ENCODE data around the gene VPS37C.

The VPS37C gene

GRCh38 chr11:61117168-61117520 is 44.1 kb downstream of the VPS37C start:
- no peak overlapping the region for H3K4me3 ChIP-seq (ENCODE audit: low read length in 2 of 2)
- peaks cover 14% of the 10 kb centered on the region for H3K4me1 ChIP-seq (ENCODE audit: control insufficient read depth, insufficient read depth, low read length)
- H3K27ac ChIP-seq (ENCODE audit: low read length), result no peak overlapping the region
- H3K27me3 ChIP-seq (ENCODE audit: control insufficient read depth in 1 of 2, insufficient read depth in 2 of 2, low read length in 2 of 2), result no peaks in the 10 kb centered on the region
- H3K9ac ChIP-seq (ENCODE audit: low read length in 2 of 2), result no peak overlapping the region
- no peaks in the 10 kb centered on the region for H3K9me3 ChIP-seq (ENCODE audit: control insufficient read depth in 2 of 2, low read length in 2 of 2)
- H3K36me3 ChIP-seq (ENCODE audit: control insufficient read depth in 2 of 2, insufficient read depth in 2 of 2, low read length in 2 of 2), result no peaks in the 10 kb centered on the region

GRCh38 chr11:61116426-61117167 is 44.6 kb downstream of the VPS37C start:
- Histone ChIP-seq H3K9ac (ENCODE audit: low read length in 2 of 2) (no peak overlapping the region), H3K27ac (ENCODE audit: low read length) (no peak overlapping the region), H3K4me3 (ENCODE audit: low read length in 2 of 2) (no peak overlapping the region), H3K4me1 (ENCODE audit: control insufficient read depth, insufficient read depth, low read length) (peaks cover 14% of the 10 kb centered on the region), H3K9me3 (ENCODE audit: control insufficient read depth in 2 of 2, low read length in 2 of 2) (no peaks in the 10 kb centered on the region), H3K36me3 (ENCODE audit: control insufficient read depth in 2 of 2, insufficient read depth in 2 of 2, low read length in 2 of 2) (no peaks in the 10 kb centered on the region), H3K27me3 (ENCODE audit: control insufficient read depth in 1 of 2, insufficient read depth in 2 of 2, low read length in 2 of 2) (no peaks in the 10 kb centered on the region)

- H3K36me3 ChIP-seq (ENCODE audit: control insufficient read depth in 2 of 2, insufficient read depth in 2 of 2, low read length in 2 of 2), result no peaks in the 10 kb centered on the region
- H3K4me1 ChIP-seq (ENCODE audit: control insufficient read depth, insufficient read depth, low read length), result peaks cover 5% of the 10 kb centered on the region
- no peaks in the 10 kb centered on the region for H3K9me3 ChIP-seq (ENCODE audit: control insufficient read depth in 2 of 2, low read length in 2 of 2)
- H3K9ac ChIP-seq (ENCODE audit: low read length in 2 of 2), result no peak overlapping the region
- no peak overlapping the region for H3K27ac ChIP-seq (ENCODE audit: low read length)
- H3K27me3 ChIP-seq (ENCODE audit: control insufficient read depth in 1 of 2, insufficient read depth in 2 of 2, low read length in 2 of 2), result no peaks in the 10 kb centered on the region
- no peak overlapping the region for H3K4me3 ChIP-seq (ENCODE audit: low read length in 2 of 2)
These were observed 45.6 kb downstream of the VPS37C start for GRCh38 chr11:61115498-61116224.

- H3K9me3 ChIP-seq (ENCODE audit: control insufficient read depth in 2 of 2, low read length in 2 of 2), result no peaks in the 10 kb centered on the region
- no peaks in the 10 kb centered on the region for H3K4me1 ChIP-seq (ENCODE audit: control insufficient read depth, insufficient read depth, low read length)
- H3K27ac ChIP-seq (ENCODE audit: low read length), result no peak overlapping the region
- H3K9ac ChIP-seq (ENCODE audit: low read length in 2 of 2), result no peak overlapping the region
- no peaks in the 10 kb centered on the region for H3K27me3 ChIP-seq (ENCODE audit: control insufficient read depth in 1 of 2, insufficient read depth in 2 of 2, low read length in 2 of 2)
- no peak overlapping the region for H3K4me3 ChIP-seq (ENCODE audit: low read length in 2 of 2)
- H3K36me3 ChIP-seq (ENCODE audit: control insufficient read depth in 2 of 2, insufficient read depth in 2 of 2, low read length in 2 of 2), result no peaks in the 10 kb centered on the region
These were observed 46.3 kb downstream of the VPS37C start for GRCh38 chr11:61114913-61115312.

GRCh38 chr11:61113201-61113600 is 48.0 kb downstream of the VPS37C start:
- H3K4me3 ChIP-seq (ENCODE audit: low read length in 2 of 2), result no peak overlapping the region
- no peaks in the 10 kb centered on the region for H3K9me3 ChIP-seq (ENCODE audit: control insufficient read depth in 2 of 2, low read length in 2 of 2)
- no peaks in the 10 kb centered on the region for H3K36me3 ChIP-seq (ENCODE audit: control insufficient read depth in 2 of 2, insufficient read depth in 2 of 2, low read length in 2 of 2)
- no peaks in the 10 kb centered on the region for H3K27me3 ChIP-seq (ENCODE audit: control insufficient read depth in 1 of 2, insufficient read depth in 2 of 2, low read length in 2 of 2)
- no peak overlapping the region for H3K27ac ChIP-seq (ENCODE audit: low read length)
- no peak overlapping the region for H3K9ac ChIP-seq (ENCODE audit: low read length in 2 of 2)
- H3K4me1 ChIP-seq (ENCODE audit: control insufficient read depth, insufficient read depth, low read length), result no peaks in the 10 kb centered on the region

GRCh38 chr11:61112575-61112974 is 48.7 kb downstream of the VPS37C start:
- Histone ChIP-seq H3K4me1 (ENCODE audit: control insufficient read depth, insufficient read depth, low read length) (no peaks in the 10 kb centered on the region), H3K36me3 (ENCODE audit: control insufficient read depth in 2 of 2, insufficient read depth in 2 of 2, low read length in 2 of 2) (no peaks in the 10 kb centered on the region), H3K4me3 (ENCODE audit: low read length in 2 of 2) (no peak overlapping the region), H3K9ac (ENCODE audit: low read length in 2 of 2) (no peak overlapping the region), H3K9me3 (ENCODE audit: control insufficient read depth in 2 of 2, low read length in 2 of 2) (no peaks in the 10 kb centered on the region), H3K27me3 (ENCODE audit: control insufficient read depth in 1 of 2, insufficient read depth in 2 of 2, low read length in 2 of 2) (no peaks in the 10 kb centered on the region), H3K27ac (ENCODE audit: low read length) (no peak overlapping the region)

GRCh38 chr11:61111786-61112517 is 49.3 kb downstream of the VPS37C start:
- Histone ChIP-seq H3K9ac (ENCODE audit: low read length in 2 of 2) (no peak overlapping the region), H3K27me3 (ENCODE audit: control insufficient read depth in 1 of 2, insufficient read depth in 2 of 2, low read length in 2 of 2) (no peaks in the 10 kb centered on the region), H3K4me1 (ENCODE audit: control insufficient read depth, insufficient read depth, low read length) (no peaks in the 10 kb centered on the region), H3K9me3 (ENCODE audit: control insufficient read depth in 2 of 2, low read length in 2 of 2) (no peaks in the 10 kb centered on the region), H3K27ac (ENCODE audit: low read length) (no peak overlapping the region), H3K36me3 (ENCODE audit: control insufficient read depth in 2 of 2, insufficient read depth in 2 of 2, low read length in 2 of 2) (no peaks in the 10 kb centered on the region), H3K4me3 (ENCODE audit: low read length in 2 of 2) (no peak overlapping the region)

GRCh38 chr11:61111050-61111435 is 50.2 kb downstream of the VPS37C start:
- Histone ChIP-seq H3K9ac (ENCODE audit: low read length in 2 of 2) (no peak overlapping the region), H3K4me3 (ENCODE audit: low read length in 2 of 2) (no peak overlapping the region), H3K4me1 (ENCODE audit: control insufficient read depth, insufficient read depth, low read length) (no peaks in the 10 kb centered on the region), H3K27ac (ENCODE audit: low read length) (no peak overlapping the region), H3K36me3 (ENCODE audit: control insufficient read depth in 2 of 2, insufficient read depth in 2 of 2, low read length in 2 of 2) (no peaks in the 10 kb centered on the region), H3K9me3 (ENCODE audit: control insufficient read depth in 2 of 2, low read length in 2 of 2) (no peaks in the 10 kb centered on the region), H3K27me3 (ENCODE audit: control insufficient read depth in 1 of 2, insufficient read depth in 2 of 2, low read length in 2 of 2) (no peaks in the 10 kb centered on the region)

GRCh38 chr11:61110255-61111049 is 50.8 kb downstream of the VPS37C start:
- no peaks in the 10 kb centered on the region for H3K36me3 ChIP-seq (ENCODE audit: control insufficient read depth in 2 of 2, insufficient read depth in 2 of 2, low read length in 2 of 2)
- no peaks in the 10 kb centered on the region for H3K27me3 ChIP-seq (ENCODE audit: control insufficient read depth in 1 of 2, insufficient read depth in 2 of 2, low read length in 2 of 2)
- no peak overlapping the region for H3K4me3 ChIP-seq (ENCODE audit: low read length in 2 of 2)
- H3K9ac ChIP-seq (ENCODE audit: low read length in 2 of 2), result no peak overlapping the region
- H3K4me1 ChIP-seq (ENCODE audit: control insufficient read depth, insufficient read depth, low read length), result no peaks in the 10 kb centered on the region
- no peak overlapping the region for H3K27ac ChIP-seq (ENCODE audit: low read length)
- no peaks in the 10 kb centered on the region for H3K9me3 ChIP-seq (ENCODE audit: control insufficient read depth in 2 of 2, low read length in 2 of 2)

- H3K9ac ChIP-seq (ENCODE audit: low read length in 2 of 2), result no peak overlapping the region
- H3K4me1 ChIP-seq (ENCODE audit: control insufficient read depth, insufficient read depth, low read length), result no peaks in the 10 kb centered on the region
- H3K4me3 ChIP-seq (ENCODE audit: low read length in 2 of 2), result no peak overlapping the region
- no peaks in the 10 kb centered on the region for H3K9me3 ChIP-seq (ENCODE audit: control insufficient read depth in 2 of 2, low read length in 2 of 2)
- H3K27me3 ChIP-seq (ENCODE audit: control insufficient read depth in 1 of 2, insufficient read depth in 2 of 2, low read length in 2 of 2), result no peaks in the 10 kb centered on the region
- H3K36me3 ChIP-seq (ENCODE audit: control insufficient read depth in 2 of 2, insufficient read depth in 2 of 2, low read length in 2 of 2), result no peaks in the 10 kb centered on the region
- H3K27ac ChIP-seq (ENCODE audit: low read length), result no peak overlapping the region
These were observed 51.6 kb downstream of the VPS37C start for GRCh38 chr11:61109671-61110070.

Data from stomach smooth muscle (tissue), 2 donors.